22Rv1 (cell line): Measurements from ENCODE around the gene TLCD3B.

Experiments
- ZFX ChIP-seq: fragments of 450-650 bp; IDR thresholded peaks from 2 replicates; pipeline ENCODE4 v1.6.1; 2017; ENCODE audit warnings: antibody characterized with exemption, borderline replicate concordance
- TF ChIP-seq, protein P1 (sequence below): fragments of 450-650 bp; IDR thresholded peaks from 2 replicates; pipeline ENCODE4 v1.5.1; 2017; ENCODE audit warnings: mild to moderate bottlenecking

DNA sequence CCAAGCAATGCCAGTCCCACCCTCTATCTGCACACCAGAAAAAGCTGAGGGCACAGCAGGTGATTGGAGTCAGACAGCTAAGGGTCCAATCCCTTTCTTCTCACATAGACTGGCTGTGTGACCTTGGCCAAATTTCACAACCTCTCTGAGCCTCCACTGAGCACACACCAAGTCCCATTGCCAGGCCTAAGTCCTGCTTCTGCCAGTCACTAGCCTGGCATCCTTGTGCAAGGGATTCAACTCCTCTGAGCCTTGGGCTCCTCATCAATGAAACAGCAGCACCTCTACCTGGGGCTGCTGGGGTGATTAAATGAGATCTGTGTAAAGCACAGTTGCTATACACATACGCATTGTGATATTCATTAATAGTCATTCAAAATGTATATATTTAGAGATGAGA lies 15.5 kb upstream of the TLCD3B start:
- TF ChIP-seq, protein P1, sequence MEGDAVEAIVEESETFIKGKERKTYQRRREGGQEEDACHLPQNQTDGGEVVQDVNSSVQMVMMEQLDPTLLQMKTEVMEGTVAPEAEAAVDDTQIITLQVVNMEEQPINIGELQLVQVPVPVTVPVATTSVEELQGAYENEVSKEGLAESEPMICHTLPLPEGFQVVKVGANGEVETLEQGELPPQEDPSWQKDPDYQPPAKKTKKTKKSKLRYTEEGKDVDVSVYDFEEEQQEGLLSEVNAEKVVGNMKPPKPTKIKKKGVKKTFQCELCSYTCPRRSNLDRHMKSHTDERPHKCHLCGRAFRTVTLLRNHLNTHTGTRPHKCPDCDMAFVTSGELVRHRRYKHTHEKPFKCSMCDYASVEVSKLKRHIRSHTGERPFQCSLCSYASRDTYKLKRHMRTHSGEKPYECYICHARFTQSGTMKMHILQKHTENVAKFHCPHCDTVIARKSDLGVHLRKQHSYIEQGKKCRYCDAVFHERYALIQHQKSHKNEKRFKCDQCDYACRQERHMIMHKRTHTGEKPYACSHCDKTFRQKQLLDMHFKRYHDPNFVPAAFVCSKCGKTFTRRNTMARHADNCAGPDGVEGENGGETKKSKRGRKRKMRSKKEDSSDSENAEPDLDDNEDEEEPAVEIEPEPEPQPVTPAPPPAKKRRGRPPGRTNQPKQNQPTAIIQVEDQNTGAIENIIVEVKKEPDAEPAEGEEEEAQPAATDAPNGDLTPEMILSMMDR, result no peak
- TF ChIP-seq ZFX, result no peak
